Measurements from ENCODE around the gene PPP1R9B. TPM values are rescaled to one million over a fixed set of nuclear protein-coding genes. Genes with fewer than 3 reads are reported as not detected.

The PPP1R9B gene
- total and polyA plus RNA-seq, 2 of the 8 experiments (the other 6 are each of a cell fraction or from before 2014, with no cell fraction given), result 5.2 to 13.1 TPM

DNA sequence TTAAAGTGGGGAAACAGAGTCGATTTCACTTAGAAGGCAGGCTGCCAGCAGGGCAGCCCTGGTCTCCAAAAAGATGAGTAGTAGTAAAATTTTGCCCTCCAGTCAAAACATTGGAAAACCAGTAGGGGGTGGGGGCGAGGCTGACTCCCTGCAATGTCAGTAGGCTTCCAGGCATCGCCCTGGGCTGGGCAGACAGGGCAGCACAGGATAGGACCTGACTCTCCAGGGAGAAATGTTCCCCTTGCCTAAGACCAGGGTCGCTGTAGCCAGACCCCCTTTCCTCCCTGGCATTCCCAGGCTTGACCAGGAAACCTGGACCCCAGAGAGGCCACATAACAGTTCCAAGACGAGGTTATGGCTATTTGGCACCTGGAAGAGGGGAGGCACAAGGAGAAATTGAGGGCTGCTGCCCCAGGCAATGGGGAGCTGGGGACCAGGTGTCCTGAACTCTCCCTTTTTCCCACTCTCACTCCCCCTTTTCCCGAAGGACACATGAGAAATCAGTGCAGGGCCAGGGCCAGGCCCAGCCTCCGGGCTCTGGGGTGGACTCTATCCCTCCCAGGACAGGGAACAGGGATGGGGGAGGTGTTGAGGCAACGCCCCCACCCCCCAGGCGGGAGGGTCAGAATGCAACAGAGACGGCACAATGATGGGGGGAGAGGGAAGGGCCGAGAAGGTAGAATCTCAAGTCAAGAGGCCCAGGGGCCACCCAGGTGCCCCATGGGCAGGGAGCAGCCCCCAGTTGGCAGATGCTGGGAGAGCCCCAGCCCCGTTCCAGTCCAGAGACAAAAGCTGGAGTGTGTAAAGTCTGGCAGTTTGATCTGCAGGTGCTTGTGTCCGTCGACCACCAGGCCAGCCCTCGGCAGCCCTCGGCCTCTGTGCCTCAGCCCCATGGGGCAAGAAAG lies 16.0 kb downstream of the PPP1R9B start:
- H4K91ac ChIP-seq (replicated peaks; ENCODE audit: insufficient read length, low read length), result no peak overlapping the region
- no peak overlapping the region for H2BK20ac ChIP-seq (ENCODE audit: low read length)
- H3K79me1 ChIP-seq (ENCODE audit: low read depth, low read length), result no peaks in the 10 kb centered on the region
- H3K23me2 ChIP-seq (ENCODE audit: low read depth, low read length), result peaks cover 11% of the 10 kb centered on the region; the same call in 1 of the 2 replicates
- no peak overlapping the region for H3K23ac ChIP-seq (ENCODE audit: insufficient read length)
- no peaks in the 10 kb centered on the region for H3K79me2 ChIP-seq (ENCODE audit: control insufficient read depth in 1 of 2, insufficient read depth in 2 of 2, low read length in 2 of 2)
- DNase-seq (ENCODE audit: low read depth in 1 of 2, low spot score in 2 of 2) (no peak), FAIRE-seq (no peak)
- H3K18ac ChIP-seq (ENCODE audit: extremely low read depth, low read length), result no peak overlapping the region
- H2BK15ac ChIP-seq (ENCODE audit: low read length), result 0 out of 2 replicates have a peak overlapping the region, but pooled peaks have one; percentile 46
- no peak overlapping the region for H3K27ac ChIP-seq (ENCODE audit: low read depth, low read length)
- no peak overlapping the region for H3K4ac ChIP-seq (replicated peaks; ENCODE audit: insufficient read length, low read depth, low read length)
- H3K56ac ChIP-seq (replicated peaks; ENCODE audit: insufficient read length, low read depth, low read length), result no peak overlapping the region
- no peak overlapping the region for H4K5ac ChIP-seq (ENCODE audit: insufficient read length, low read depth, low read length)
- no peak overlapping the region for H3K4me3 ChIP-seq (ENCODE audit: extremely low read depth in 1 of 4, insufficient read depth in 2 of 4, low read depth in 3 of 4, low read length in 4 of 4)
- H4K8ac ChIP-seq (ENCODE audit: extremely low read depth, insufficient read depth, low read length), result no peak overlapping the region
- POLR2A ChIA-PET (ENCODE audit: partially characterized antibody), result interaction anchor here (0.6 kb wide), 1 partner anchor 23 kb away, joined by 3 read pairs; no protein-coding TSS in a partner anchor
- H2BK12ac ChIP-seq (ENCODE audit: low read depth, low read length), result 0 out of 2 replicates have a peak overlapping the region, but pooled peaks have one; percentile 39
- CTCF ChIA-PET (ENCODE audit: partially characterized antibody), result interaction anchor here (1.2 to 21.6 kb wide), 7 partner anchors 11 to 40 kb away, joined by 3 to 299 read pairs (median 7); partner anchors contain the start of genes PDK2 and PPP1R9B
- H2AK5ac ChIP-seq (ENCODE audit: low read depth, low read length), result no peak overlapping the region
- H3K9me3 ChIP-seq (ENCODE audit: insufficient read depth in 2 of 2, low read depth in 1 of 2, low read length in 1 of 2), result no peaks in the 10 kb centered on the region
- no peak overlapping the region for H3K14ac ChIP-seq (ENCODE audit: insufficient read length)
- peaks cover 0 to 3% of the 10 kb centered on the region in 2 experiments for H4K20me1 ChIP-seq (replicated peaks in 1 of 2; ENCODE audit: control insufficient read depth in 1 of 2, insufficient read depth in 2 of 2, low read length in 2 of 2)
- peaks cover 8 to 30% (median 22%) of the 10 kb centered on the region in 4 experiments for H3K4me1 ChIP-seq (replicated peaks in 1 of 4; ENCODE audit: control insufficient read depth in 3 of 4, insufficient read depth in 4 of 4, low read length in 3 of 4)
- no peak overlapping the region for H2AFZ ChIP-seq (ENCODE audit: low read length)
- peak overlapping the region in 1 of 2 experiments; percentile 47; a peak in 1 of 4 replicates for H3K4me2 ChIP-seq (ENCODE audit: insufficient read depth in 1 of 2, low read depth in 2 of 2, low read length in 2 of 2)
- H2BK5ac ChIP-seq (ENCODE audit: low read depth, low read length), result peak overlapping the region; percentile 39; the same call in 1 of the 2 replicates
- H3K9ac ChIP-seq (replicated peaks in 1 of 4; ENCODE audit: extremely low read depth in 1 of 4, low read depth in 3 of 4, low read length in 3 of 4), result no peak overlapping the region
- H2BK120ac ChIP-seq (replicated peaks; ENCODE audit: low read depth, low read length), result no peak overlapping the region
- WGBS, 2 experiments (ENCODE audit: extremely low coverage in 1 of 2, insufficient coverage in 1 of 2, insufficient read length in 1 of 2, insufficient replicate concordance in 2 of 2, low coverage in 1 of 2, low lambda C conversion rate in 2 of 2, missing lambda C conversion rate in 1 of 2), result 73% methylated on average over 16 of the region's 16 CpGs; no CpG with 5 or more reads in 1 of the 2 experiments
- peaks cover 0 to 11% (median 2%) of the 10 kb centered on the region in 4 experiments; a peak in 4 of 7 replicates for H3K27me3 ChIP-seq (replicated peaks in 1 of 4; ENCODE audit: control insufficient read depth in 3 of 4, extremely low read depth in 1 of 4, insufficient read depth in 3 of 4, low read length in 3 of 4)
- peaks cover 3 to 13% (median 12%) of the 10 kb centered on the region in 4 experiments; a peak in 5 of 8 replicates for H3K36me3 ChIP-seq (ENCODE audit: control insufficient read depth in 2 of 4, insufficient read depth in 4 of 4, low read length in 3 of 4)
- TF ChIP-seq POLR2AphosphoS5 (IDR thresholded peaks at IDR 0.05; ENCODE audit: low read depth, low read length) (no peak), GABPA (IDR thresholded peaks at IDR 0.05; ENCODE audit: borderline replicate concordance, insufficient read depth, low read length) (no peak), SP2 (IDR thresholded peaks at IDR 0.05; ENCODE audit: low read length) (no peak), ZNF274 (IDR thresholded peaks at IDR 0.05; ENCODE audit: borderline replicate concordance, extremely low read depth, low read length) (no peak), TAF7 (optimal IDR thresholded peaks at IDR 0.05; ENCODE audit: borderline replicate concordance, low read depth, low read length) (no peak), NRF1 (IDR thresholded peaks at IDR 0.05; ENCODE audit: low read depth, low read length) (no peak), RBBP5 (IDR thresholded peaks at IDR 0.05; ENCODE audit: borderline replicate concordance, low read depth, low read length) (no peak), EGR1 (IDR thresholded peaks at IDR 0.05; ENCODE audit: borderline replicate concordance, low read depth, low read length) (no peak), NANOG (IDR thresholded peaks at IDR 0.05; ENCODE audit: insufficient read depth, low read depth, low read length, poor library complexity, severe bottlenecking) (no peak), CEBPB (IDR thresholded peaks at IDR 0.05; ENCODE audit: low read depth, low read length) (no peak), CTBP2 (IDR thresholded peaks at IDR 0.05; ENCODE audit: borderline replicate concordance, insufficient read depth, insufficient read length, low read length) (no peak)
